ENCODE measurements around the gene DPCD.

Gene DPCD

GRCh38 chr10:101595591-101596433 lies 7.7 kb downstream of the DPCD start:
- TF ChIP-seq EZH2 (IDR thresholded peaks at IDR 0.05; ENCODE audit: borderline replicate concordance, low read depth, low read length, severe bottlenecking), result no peak
- TF ChIP-seq, protein P1, sequence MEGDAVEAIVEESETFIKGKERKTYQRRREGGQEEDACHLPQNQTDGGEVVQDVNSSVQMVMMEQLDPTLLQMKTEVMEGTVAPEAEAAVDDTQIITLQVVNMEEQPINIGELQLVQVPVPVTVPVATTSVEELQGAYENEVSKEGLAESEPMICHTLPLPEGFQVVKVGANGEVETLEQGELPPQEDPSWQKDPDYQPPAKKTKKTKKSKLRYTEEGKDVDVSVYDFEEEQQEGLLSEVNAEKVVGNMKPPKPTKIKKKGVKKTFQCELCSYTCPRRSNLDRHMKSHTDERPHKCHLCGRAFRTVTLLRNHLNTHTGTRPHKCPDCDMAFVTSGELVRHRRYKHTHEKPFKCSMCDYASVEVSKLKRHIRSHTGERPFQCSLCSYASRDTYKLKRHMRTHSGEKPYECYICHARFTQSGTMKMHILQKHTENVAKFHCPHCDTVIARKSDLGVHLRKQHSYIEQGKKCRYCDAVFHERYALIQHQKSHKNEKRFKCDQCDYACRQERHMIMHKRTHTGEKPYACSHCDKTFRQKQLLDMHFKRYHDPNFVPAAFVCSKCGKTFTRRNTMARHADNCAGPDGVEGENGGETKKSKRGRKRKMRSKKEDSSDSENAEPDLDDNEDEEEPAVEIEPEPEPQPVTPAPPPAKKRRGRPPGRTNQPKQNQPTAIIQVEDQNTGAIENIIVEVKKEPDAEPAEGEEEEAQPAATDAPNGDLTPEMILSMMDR (IDR thresholded peaks at IDR 0.05; ENCODE audit: borderline replicate concordance, extremely low read depth, low read length, poor library complexity, severe bottlenecking), result no peak
- ATAC-seq (ENCODE audit: insufficient read depth, low read depth) (no peak), DNase-seq (no peak)
- H3K9ac ChIP-seq (ENCODE audit: low read depth, low read length), result no peak overlapping the region
- H2AFZ ChIP-seq (ENCODE audit: low read depth, low read length), result no peak overlapping the region
- H3K36me3 ChIP-seq (ENCODE audit: insufficient read depth, low read length), result no peaks in the 10 kb centered on the region
- no peaks in the 10 kb centered on the region for H4K20me1 ChIP-seq (ENCODE audit: insufficient read depth, low read length)
- H3K79me2 ChIP-seq (ENCODE audit: insufficient read depth, low read length), result no peaks in the 10 kb centered on the region
- H3K9me3 ChIP-seq (ENCODE audit: insufficient read depth, low read length, severe bottlenecking), result no peaks in the 10 kb centered on the region
- no peaks in the 10 kb centered on the region for H3K4me1 ChIP-seq (ENCODE audit: insufficient read depth, low read length)
- H3K27me3 ChIP-seq (ENCODE audit: insufficient read depth, low read length, poor library complexity), result no peaks in the 10 kb centered on the region
- no peak overlapping the region for H3K4me3 ChIP-seq (ENCODE audit: low read depth in 1 of 2, low read length in 2 of 2)
- no peak overlapping the region for H3K4me2 ChIP-seq (ENCODE audit: insufficient read depth, low read length)
- H3K27ac ChIP-seq (ENCODE audit: low read length), result no peak overlapping the region

GRCh38 chr10:101597091-101597900 lies 9.2 kb downstream of the DPCD start:
- Histone ChIP-seq H3K4me3 (ENCODE audit: low read depth in 1 of 2, low read length in 2 of 2) (no peak overlapping the region), H3K27me3 (ENCODE audit: insufficient read depth, low read length, poor library complexity) (no peaks in the 10 kb centered on the region), H3K4me1 (ENCODE audit: insufficient read depth, low read length) (no peaks in the 10 kb centered on the region), H3K36me3 (ENCODE audit: insufficient read depth, low read length) (no peaks in the 10 kb centered on the region), H3K27ac (ENCODE audit: low read length) (no peak overlapping the region), H3K9me3 (ENCODE audit: insufficient read depth, low read length, severe bottlenecking) (no peaks in the 10 kb centered on the region), H2AFZ (ENCODE audit: low read depth, low read length) (no peak overlapping the region), H3K4me2 (ENCODE audit: insufficient read depth, low read length) (no peak overlapping the region), H3K9ac (ENCODE audit: low read depth, low read length) (no peak overlapping the region), H4K20me1 (ENCODE audit: insufficient read depth, low read length) (no peaks in the 10 kb centered on the region), H3K79me2 (ENCODE audit: insufficient read depth, low read length) (no peaks in the 10 kb centered on the region)
- DNase-seq (no peak), ATAC-seq (ENCODE audit: insufficient read depth, low read depth) (no peak)
- no peak for TF ChIP-seq EZH2 (IDR thresholded peaks at IDR 0.05; ENCODE audit: borderline replicate concordance, low read depth, low read length, severe bottlenecking)

DNA sequence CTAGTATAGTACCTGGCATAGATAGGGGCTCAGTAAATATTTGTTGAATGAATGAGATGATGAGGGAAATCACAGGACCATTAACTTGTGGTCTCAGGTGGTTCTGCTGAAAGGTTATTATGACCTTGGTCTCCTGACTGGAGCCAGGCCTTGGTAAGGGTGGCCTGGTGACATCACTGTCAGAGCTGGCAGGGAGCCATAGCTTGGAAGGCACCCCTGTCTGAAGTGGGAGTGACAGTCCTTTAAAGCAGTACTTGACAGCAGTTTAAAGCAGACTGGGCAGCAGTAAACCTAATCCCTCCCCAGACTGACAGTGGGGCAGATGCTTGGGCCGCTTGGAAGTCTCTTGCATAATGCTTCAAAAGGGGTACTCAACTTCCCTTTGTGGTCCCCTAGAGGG lies 13.4 kb downstream of the DPCD start:
- Histone ChIP-seq H3K27me3 (ENCODE audit: insufficient read depth, low read length, poor library complexity) (no peaks in the 10 kb centered on the region), H3K4me2 (ENCODE audit: insufficient read depth, low read length) (no peak overlapping the region), H2AFZ (ENCODE audit: low read depth, low read length) (no peak overlapping the region), H3K4me3 (ENCODE audit: low read depth in 1 of 2, low read length in 2 of 2) (no peak overlapping the region), H3K79me2 (ENCODE audit: insufficient read depth, low read length) (no peaks in the 10 kb centered on the region), H3K9ac (ENCODE audit: low read depth, low read length) (no peak overlapping the region), H4K20me1 (ENCODE audit: insufficient read depth, low read length) (no peaks in the 10 kb centered on the region), H3K4me1 (ENCODE audit: insufficient read depth, low read length) (no peaks in the 10 kb centered on the region), H3K27ac (ENCODE audit: low read length) (no peak overlapping the region), H3K9me3 (ENCODE audit: insufficient read depth, low read length, severe bottlenecking) (no peaks in the 10 kb centered on the region), H3K36me3 (ENCODE audit: insufficient read depth, low read length) (peaks cover 14% of the 10 kb centered on the region; the same call in 1 of the 2 replicates)
- TF ChIP-seq EZH2 (IDR thresholded peaks at IDR 0.05; ENCODE audit: borderline replicate concordance, low read depth, low read length, severe bottlenecking), result no peak
- TF ChIP-seq, protein P1 (IDR thresholded peaks at IDR 0.05; ENCODE audit: borderline replicate concordance, extremely low read depth, low read length, poor library complexity, severe bottlenecking), result no peak
- ATAC-seq (ENCODE audit: insufficient read depth, low read depth), result no peak
- DNase-seq, result no peak
